Measurements from ENCODE around the gene SIPA1L3.

DNA sequence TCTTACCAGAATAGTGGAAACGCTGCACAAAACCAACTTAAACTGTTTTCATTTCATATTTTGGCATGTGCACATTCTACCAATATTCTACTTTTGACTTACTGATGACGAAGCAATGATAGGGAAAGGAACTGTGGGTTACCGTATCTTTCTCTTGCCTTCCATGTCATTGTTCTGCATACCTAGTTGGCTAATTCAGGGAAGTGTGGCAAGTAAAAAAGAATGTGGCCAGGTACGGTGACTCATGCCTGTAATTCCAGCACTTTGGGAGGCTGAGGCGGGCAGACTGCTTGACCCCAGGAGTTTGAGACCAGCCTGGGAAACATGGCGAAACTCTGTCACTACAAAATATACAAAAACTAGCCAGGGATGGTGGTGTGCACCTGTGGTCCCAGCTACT, 108.2 kb downstream of the SIPA1L3 start:
- no peak for TF ChIP-seq CTCF (IDR thresholded peaks at IDR 0.05; ENCODE audit: low read depth, low read length)
- no peak for TF ChIP-seq EZH2phosphoT487 (IDR thresholded peaks at IDR 0.05; ENCODE audit: low read depth)

All from OCI-LY3 (cell line).